Activated CD8-positive, alpha-beta T cell treated with anti-CD3 and anti-CD28 coated beads, Interleukin-2, amount 10 ng/mL, durations not matched to agents 7 days and 5 days (primary cell): Measurements from ENCODE around the gene CMTM8. TPM values are rescaled to one million over a fixed set of nuclear protein-coding genes. Genes with fewer than 3 reads are reported as not detected.

ENCODE experiments used
- ATAC-seq: fragments of 150-1000 bp; cut with Tn5 transposase; one replicate; pipeline ENCODE4 v1.10.0; 2021; ENCODE audit warnings: moderate library complexity
- CTCF ChIA-PET: fragments of 350-600 bp; sonication (Branson Sonifier 250); formaldehyde crosslinking; loops from one replicate; lab custom pipeline; 2021; ENCODE audit warnings: antibody characterized with exemption; lab: Charles Lee
- POLR2A ChIA-PET: fragments of 350-600 bp; sonication (Branson Sonifier 250); formaldehyde crosslinking; loops from one replicate; lab custom pipeline; 2021; ENCODE audit warnings: antibody characterized with exemption; lab: Charles Lee
- DNase-seq: peaks from one replicate; pipeline ENCODE4 v3.0.0-alpha.2; 2020
- H3K27ac Mint-ChIP-seq: one replicate; pipeline ENCODE4 v1.8.0; 2021; ENCODE audit warnings: mild to moderate bottlenecking, mixed read lengths
- H3K27me3 Mint-ChIP-seq: one replicate; pipeline ENCODE4 v1.8.0; 2021; ENCODE audit warnings: low read depth, mixed read lengths
- H3K36me3 Mint-ChIP-seq: one replicate; pipeline ENCODE4 v1.8.0; 2021; ENCODE audit warnings: low read depth, mixed read lengths
- H3K4me1 Mint-ChIP-seq: one replicate; pipeline ENCODE4 v1.8.0; 2021; ENCODE audit warnings: low read depth, mixed read lengths
- H3K4me3 Mint-ChIP-seq: one replicate; pipeline ENCODE4 v1.8.0; 2021; ENCODE audit warnings: mild to moderate bottlenecking, mixed read lengths
- H3K9me3 Mint-ChIP-seq: one replicate; pipeline ENCODE4 v1.8.0; 2022; ENCODE audit warnings: mixed read lengths; ENCODE audit not compliant: insufficient read depth
- total RNA-seq, 2 experiments: library from RNA; stranded (reverse); gene quantifications; one replicate each; pipeline ENCODE4 v1.2.3, GENCODE V29; 2021

The CMTM8 gene
- total RNA-seq, 2 experiments from 2014 or later, result 2.1 TPM

- Mint-ChIP-seq H3K4me3 (peak overlapping the region; percentile 85), H3K4me1 (peaks cover 68% of the 10 kb centered on the region), H3K9me3 (no peaks in the 10 kb centered on the region), H3K27ac (peak overlapping the region; percentile 98), H3K36me3 (peaks cover 25% of the 10 kb centered on the region), H3K27me3 (no peaks in the 10 kb centered on the region)
- POLR2A ChIA-PET, result interaction anchor here (1.1 to 1.3 kb wide), 5 partner anchors 30 to 59 kb away, joined by 3 to 5 read pairs (median 4); no protein-coding TSS in a partner anchor
- DNase-seq, result peak; percentile 82
- ATAC-seq, result peak; percentile 83
- CTCF ChIA-PET, result interaction anchor here (0.8 to 8.2 kb wide), 7 partner anchors 12 to 224 kb away, joined by 3 to 86 read pairs (median 8); no protein-coding TSS in a partner anchor
Measured at GRCh38 chr3:32401556-32402081, 163.1 kb downstream of the CMTM8 start.

GRCh38 chr3:32403663-32404062, 165.2 kb downstream of the CMTM8 start:
- no peaks in the 10 kb centered on the region for H3K27me3 Mint-ChIP-seq
- H3K9me3 Mint-ChIP-seq, result no peaks in the 10 kb centered on the region
- no peak for ATAC-seq
- no peak for DNase-seq
- H3K4me3 Mint-ChIP-seq, result no peak overlapping the region
- peak overlapping the region; percentile 14 for H3K27ac Mint-ChIP-seq
- POLR2A ChIA-PET, result interaction anchor here (1.0 to 1.6 kb wide), 2 partner anchors 28 to 54 kb away, joined by 3 read pairs; no protein-coding TSS in a partner anchor
- peaks cover 71% of the 10 kb centered on the region for H3K4me1 Mint-ChIP-seq
- CTCF ChIA-PET, result interaction anchor here (0.9 to 3.8 kb wide), 7 partner anchors 9 to 64 kb away, joined by 3 to 23 read pairs (median 4); no protein-coding TSS in a partner anchor
- H3K36me3 Mint-ChIP-seq, result peaks cover 25% of the 10 kb centered on the region

DNA sequence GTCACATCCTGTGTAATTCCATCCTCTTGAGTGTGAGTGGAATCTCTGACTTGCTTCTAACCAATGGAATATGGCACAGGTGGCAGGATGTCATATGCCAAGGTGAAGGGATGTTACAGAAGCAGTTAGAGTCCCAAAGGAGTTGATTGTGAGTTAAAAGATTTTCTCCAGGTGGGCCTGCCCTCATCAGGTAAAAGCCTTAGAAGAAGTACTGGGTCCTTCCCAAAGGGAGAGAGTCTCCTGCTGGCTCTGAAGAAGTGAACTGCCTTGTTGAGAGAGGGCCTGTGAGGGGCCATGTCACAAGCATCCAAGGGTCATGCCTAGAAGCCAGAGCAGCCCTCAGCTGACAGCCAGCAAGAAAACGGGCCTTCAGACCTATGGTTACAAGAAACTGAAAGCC, 166.2 kb downstream of the CMTM8 start:
- no peak for ATAC-seq
- CTCF ChIA-PET, result interaction anchor here (0.8 to 3.8 kb wide), 4 partner anchors 9 to 63 kb away, joined by 3 to 23 read pairs (median 4); no protein-coding TSS in a partner anchor
- Mint-ChIP-seq H3K9me3 (no peaks in the 10 kb centered on the region), H3K27ac (no peak overlapping the region), H3K4me3 (no peak overlapping the region), H3K4me1 (peaks cover 61% of the 10 kb centered on the region), H3K36me3 (peaks cover 25% of the 10 kb centered on the region), H3K27me3 (no peaks in the 10 kb centered on the region)
- DNase-seq, result no peak
- POLR2A ChIA-PET, result interaction anchor here (1.0 kb wide), 1 partner anchor 10 kb away, joined by 3 read pairs; no protein-coding TSS in a partner anchor

DNA sequence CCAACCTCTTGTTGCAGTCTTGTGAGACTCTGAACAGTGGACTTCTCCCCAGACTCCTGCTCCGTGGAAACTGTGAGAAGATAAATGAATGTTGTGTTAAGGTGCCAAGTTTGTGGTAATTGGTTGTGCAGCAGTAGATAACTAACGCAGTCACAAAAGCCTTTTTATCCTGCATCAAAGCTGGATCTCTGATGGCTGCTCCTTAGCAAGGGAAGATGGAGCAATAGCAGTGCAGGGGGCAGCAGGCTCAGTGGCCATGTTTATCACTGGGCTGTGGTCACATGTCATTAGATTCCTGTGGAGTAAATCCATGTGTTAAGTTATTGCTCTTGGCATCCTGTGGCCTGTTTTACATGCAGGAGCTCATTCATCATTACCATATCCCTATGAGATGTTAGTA, 166.7 kb downstream of the CMTM8 start:
- H3K9me3 Mint-ChIP-seq, result no peaks in the 10 kb centered on the region
- no peak for ATAC-seq
- H3K36me3 Mint-ChIP-seq, result peaks cover 25% of the 10 kb centered on the region
- no peak overlapping the region for H3K4me3 Mint-ChIP-seq
- no peak overlapping the region for H3K27ac Mint-ChIP-seq
- no peaks in the 10 kb centered on the region for H3K27me3 Mint-ChIP-seq
- CTCF ChIA-PET, result interaction anchor here (0.8 to 3.8 kb wide), 3 partner anchors 9 to 63 kb away, joined by 3 to 23 read pairs (median 4); no protein-coding TSS in a partner anchor
- no peak for DNase-seq
- H3K4me1 Mint-ChIP-seq, result peaks cover 64% of the 10 kb centered on the region
- POLR2A ChIA-PET, result interaction anchor here (1.0 kb wide), 1 partner anchor 9 kb away, joined by 3 read pairs; no protein-coding TSS in a partner anchor

DNA sequence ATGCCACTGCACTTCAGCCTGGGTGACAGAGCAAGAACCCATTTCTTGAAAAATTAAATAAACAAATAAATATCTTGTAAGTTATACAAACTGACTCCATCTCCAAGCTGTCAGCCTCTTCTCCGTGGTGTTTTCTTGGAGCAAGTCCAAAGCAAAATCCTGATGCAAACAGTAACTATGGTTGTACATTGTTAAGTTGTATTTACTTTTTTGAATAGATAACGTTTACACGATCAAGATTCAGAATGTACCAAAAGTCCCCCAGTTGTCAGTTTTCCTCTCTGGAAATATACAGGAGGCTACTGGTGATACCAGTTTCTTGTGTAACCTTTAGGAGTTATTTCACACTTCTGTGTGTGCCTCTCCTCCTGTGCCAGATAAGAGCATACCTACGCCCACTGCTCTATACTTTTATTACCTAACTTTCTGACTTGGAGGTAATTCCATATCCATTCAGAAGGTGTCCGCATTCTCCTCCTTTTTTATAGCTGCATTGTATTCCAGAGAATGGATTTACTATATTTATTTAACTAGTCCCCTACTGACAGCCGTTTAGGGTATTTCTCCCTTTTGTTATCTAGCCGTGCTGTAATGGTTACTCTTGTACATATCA, 167.3 kb downstream of the CMTM8 start:
- peaks cover 63% of the 10 kb centered on the region for H3K4me1 Mint-ChIP-seq
- DNase-seq (no peak), ATAC-seq (no peak)
- no peaks in the 10 kb centered on the region for H3K9me3 Mint-ChIP-seq
- ChIA-PET CTCF (interaction anchor here (0.8 to 3.8 kb wide), 5 partner anchors 10 to 62 kb away, joined by 3 to 23 read pairs (median 4); no protein-coding TSS in a partner anchor), POLR2A (interaction anchor here (1.0 to 1.2 kb wide), 2 partner anchors 8 to 18 kb away, joined by 3 to 4 read pairs; no protein-coding TSS in a partner anchor)
- H3K27me3 Mint-ChIP-seq, result no peaks in the 10 kb centered on the region
- H3K27ac Mint-ChIP-seq, result no peak overlapping the region
- H3K4me3 Mint-ChIP-seq, result no peak overlapping the region
- H3K36me3 Mint-ChIP-seq, result peaks cover 25% of the 10 kb centered on the region

- ATAC-seq, result no peak
- POLR2A ChIA-PET, result interaction anchor here (0.7 to 1.2 kb wide), 2 partner anchors 17 to 31 kb away, joined by 3 to 4 read pairs; no protein-coding TSS in a partner anchor
Measured at GRCh38 chr3:32406486-32407408, 168.3 kb downstream of the CMTM8 start.

GRCh38 chr3:32410367-32411246, 172.1 kb downstream of the CMTM8 start:
- Mint-ChIP-seq H3K27ac (peak overlapping the region; percentile 18), H3K27me3 (no peaks in the 10 kb centered on the region), H3K9me3 (no peaks in the 10 kb centered on the region), H3K4me1 (peaks cover 57% of the 10 kb centered on the region), H3K36me3 (peaks cover 14% of the 10 kb centered on the region), H3K4me3 (no peak overlapping the region)
- DNase-seq, result no peak
- CTCF ChIA-PET, result interaction anchor here (2.2 to 9.3 kb wide), 3 partner anchors 10 to 57 kb away, joined by 10 to 68 read pairs (median 13); no protein-coding TSS in a partner anchor
- ATAC-seq, result no peak
- POLR2A ChIA-PET, result interaction anchor here (0.7 to 1.6 kb wide), 5 partner anchors 13 to 75 kb away, joined by 3 to 5 read pairs (median 4); no protein-coding TSS in a partner anchor

More at GRCh38 chr3:32406486-32407408, 168.3 kb downstream of the CMTM8 start:
- Mint-ChIP-seq H3K4me1 (peaks cover 61% of the 10 kb centered on the region), H3K27me3 (no peaks in the 10 kb centered on the region), H3K27ac (no peak overlapping the region), H3K36me3 (peaks cover 28% of the 10 kb centered on the region), H3K9me3 (no peaks in the 10 kb centered on the region), H3K4me3 (no peak overlapping the region)
- CTCF ChIA-PET, result interaction anchor here (0.8 to 1.6 kb wide), 3 partner anchors 13 to 61 kb away, joined by 3 to 9 read pairs (median 6); no protein-coding TSS in a partner anchor
- no peak for DNase-seq

- Mint-ChIP-seq H3K36me3 (peaks cover 8% of the 10 kb centered on the region), H3K4me1 (peaks cover 58% of the 10 kb centered on the region), H3K27ac (no peak overlapping the region), H3K9me3 (no peaks in the 10 kb centered on the region), H3K27me3 (no peaks in the 10 kb centered on the region), H3K4me3 (no peak overlapping the region)
- POLR2A ChIA-PET, result interaction anchor here (0.7 to 1.6 kb wide), 2 partner anchors 49 to 74 kb away, joined by 3 read pairs; no protein-coding TSS in a partner anchor
- CTCF ChIA-PET, result interaction anchor here (1.4 to 9.3 kb wide), 4 partner anchors 9 to 56 kb away, joined by 3 to 68 read pairs (median 12); no protein-coding TSS in a partner anchor
- ATAC-seq, result no peak
- no peak for DNase-seq
Measured at GRCh38 chr3:32411442-32411841, 173.0 kb downstream of the CMTM8 start.

- Mint-ChIP-seq H3K36me3 (peaks cover 13% of the 10 kb centered on the region), H3K9me3 (no peaks in the 10 kb centered on the region), H3K4me3 (no peak overlapping the region), H3K27ac (no peak overlapping the region), H3K27me3 (no peaks in the 10 kb centered on the region), H3K4me1 (peaks cover 54% of the 10 kb centered on the region)
- POLR2A ChIA-PET, result interaction anchor here (3.0 kb wide), 1 partner anchor 11 kb away, joined by 26 read pairs; no protein-coding TSS in a partner anchor
- CTCF ChIA-PET, result interaction anchor here (1.2 to 9.3 kb wide), 6 partner anchors 12 to 56 kb away, joined by 3 to 68 read pairs (median 7); no protein-coding TSS in a partner anchor
- DNase-seq (no peak), ATAC-seq (no peak)
Measured at GRCh38 chr3:32412887-32413286, 174.4 kb downstream of the CMTM8 start.
